SIG-M5 (cell line): ENCODE results near the gene DCST2.
A peak's percentile ranks its signal among the peaks of the same experiment; 100 is the strongest.
"Not testable (repeated sequence)": the region's sequence is repeated elsewhere in the genome, so short reads cannot be mapped to it uniquely, and the experiment has no call there.

Experiments
- DNase-seq: peaks from one replicate; lab custom pipeline; 2025; lab: John Stamatoyannopoulos, UW

Gene DCST2

GRCh38 chr1:154996966-154997701 lies 36.4 kb downstream of the DCST2 start:
- DNase-seq, result no peak

DNA sequence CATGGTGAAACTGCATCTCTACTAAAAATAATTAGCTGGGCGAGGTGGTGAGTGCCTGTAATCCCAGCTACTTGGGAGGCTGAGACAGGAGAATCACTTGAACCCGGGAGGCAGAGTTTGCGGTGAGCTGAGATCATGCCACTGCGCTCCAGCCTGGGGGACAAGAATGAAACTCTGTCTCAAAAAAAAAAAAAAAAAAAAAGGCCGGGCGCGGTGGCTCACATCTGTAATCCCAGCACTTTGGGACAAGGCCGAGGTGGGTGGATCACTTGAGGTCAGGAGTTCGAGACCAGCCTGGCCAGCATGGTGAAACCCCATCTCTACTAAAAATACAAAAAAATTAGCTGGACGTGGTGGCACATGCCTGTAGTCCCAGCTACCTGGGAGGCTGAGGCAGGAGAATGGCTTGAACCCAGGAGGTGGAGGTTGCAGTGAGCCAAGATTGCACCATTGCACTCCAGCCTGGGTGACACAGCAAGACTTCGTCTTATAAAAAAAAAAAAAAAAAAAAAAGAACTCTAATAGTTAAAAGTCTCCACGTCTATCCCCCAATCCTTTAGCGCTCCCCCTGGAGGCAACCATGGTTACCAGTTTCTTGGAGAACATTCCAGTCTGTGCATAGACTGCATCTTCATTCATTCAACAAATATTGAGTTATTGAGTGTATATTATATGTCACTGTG lies 38.1 kb downstream of the DCST2 start:
- DNase-seq, result peak; percentile 64

DNA sequence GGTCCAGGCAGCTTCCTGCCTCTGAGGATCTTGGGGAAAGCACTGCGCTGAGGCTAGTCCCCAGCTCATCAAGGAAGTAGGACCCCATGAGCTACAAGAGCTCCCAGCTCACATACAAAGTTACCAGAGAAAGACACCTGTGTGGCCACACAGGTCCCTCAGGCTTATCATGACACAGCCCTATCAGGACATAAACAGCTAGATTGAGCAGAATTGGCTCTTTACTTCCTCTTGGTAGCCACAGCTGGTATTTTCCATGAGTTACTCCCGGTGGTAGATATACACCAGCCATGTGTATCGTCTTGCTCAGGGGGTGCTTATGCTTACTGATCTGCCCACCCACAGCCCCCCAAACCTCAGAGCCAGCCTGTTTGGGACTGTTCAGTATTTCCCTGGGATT lies 39.0 kb downstream of the DCST2 start:
- DNase-seq, result no peak

- no peak for DNase-seq
These were observed 39.4 kb downstream of the DCST2 start for GRCh38 chr1:154994269-154994587.

GRCh38 chr1:154993572-154994268 lies 39.9 kb downstream of the DCST2 start, which contains the start of gene LENEP:
Gene LENEP, plus strand, starts transcription at chr1:154993586. Its CDS starts 22 bp downstream, at chr1:154993608.
- DNase-seq, result no peak

DNA sequence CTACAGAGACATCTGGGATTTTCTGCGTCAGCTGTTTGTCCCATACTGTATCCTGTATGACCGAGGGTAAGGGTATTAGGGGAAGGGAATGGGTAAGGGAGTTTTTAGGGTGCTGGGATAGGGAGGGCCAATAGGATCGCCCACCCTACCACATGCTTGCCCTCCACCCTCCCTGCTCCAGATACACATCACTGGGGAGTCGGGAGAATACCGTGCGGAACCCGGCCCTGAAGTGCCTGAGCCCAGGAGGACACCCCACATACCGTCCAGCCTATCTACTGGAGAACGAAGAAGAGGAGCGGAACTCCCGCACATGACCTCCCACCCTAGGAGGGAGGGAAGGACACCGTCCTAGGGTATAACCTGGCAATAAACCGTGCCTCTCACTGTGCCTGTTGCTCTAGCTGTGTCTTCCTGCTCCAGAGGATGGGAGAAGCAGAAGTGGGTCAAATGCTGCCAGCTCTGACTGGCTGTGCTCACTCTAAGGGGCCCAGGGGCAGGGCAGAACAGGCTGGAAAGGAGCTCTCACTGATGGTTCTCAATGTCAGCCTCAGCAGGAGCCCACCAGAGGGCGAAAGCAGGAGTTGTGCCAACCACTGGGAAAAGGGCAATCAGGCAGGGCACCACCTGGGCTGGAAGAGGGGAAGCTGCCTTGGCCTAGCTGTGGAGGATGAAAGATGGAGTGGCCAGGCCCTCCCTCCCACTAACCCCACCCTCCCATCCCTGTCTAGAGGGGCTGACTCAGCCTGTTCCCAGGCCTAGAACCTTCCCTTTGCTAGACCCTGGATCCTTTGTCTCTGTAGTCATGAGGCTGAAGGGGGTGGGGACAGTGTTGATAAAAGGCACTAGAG lies 40.6 kb downstream of the DCST2 start:
- DNase-seq, result no peak

DNA sequence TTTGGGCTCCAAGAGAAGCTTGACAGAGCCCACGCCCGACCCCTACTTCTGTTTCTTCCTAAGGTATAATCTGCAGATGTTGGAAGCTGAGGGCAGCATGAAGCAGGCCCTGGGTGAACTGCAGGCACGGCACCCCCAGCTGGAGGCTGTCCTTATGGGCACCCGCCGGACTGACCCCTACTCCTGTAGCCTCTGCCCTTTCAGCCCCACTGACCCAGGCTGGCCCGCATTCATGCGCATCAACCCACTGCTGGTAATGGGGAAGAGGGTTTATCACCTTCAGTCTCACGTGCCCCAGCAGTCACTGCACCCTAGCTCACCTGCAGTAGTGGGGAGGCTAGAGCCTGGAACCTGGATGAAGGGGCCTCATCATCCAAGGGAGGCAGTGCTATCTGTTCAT lies 43.3 kb downstream of the DCST2 start:
- no peak for DNase-seq

DNA sequence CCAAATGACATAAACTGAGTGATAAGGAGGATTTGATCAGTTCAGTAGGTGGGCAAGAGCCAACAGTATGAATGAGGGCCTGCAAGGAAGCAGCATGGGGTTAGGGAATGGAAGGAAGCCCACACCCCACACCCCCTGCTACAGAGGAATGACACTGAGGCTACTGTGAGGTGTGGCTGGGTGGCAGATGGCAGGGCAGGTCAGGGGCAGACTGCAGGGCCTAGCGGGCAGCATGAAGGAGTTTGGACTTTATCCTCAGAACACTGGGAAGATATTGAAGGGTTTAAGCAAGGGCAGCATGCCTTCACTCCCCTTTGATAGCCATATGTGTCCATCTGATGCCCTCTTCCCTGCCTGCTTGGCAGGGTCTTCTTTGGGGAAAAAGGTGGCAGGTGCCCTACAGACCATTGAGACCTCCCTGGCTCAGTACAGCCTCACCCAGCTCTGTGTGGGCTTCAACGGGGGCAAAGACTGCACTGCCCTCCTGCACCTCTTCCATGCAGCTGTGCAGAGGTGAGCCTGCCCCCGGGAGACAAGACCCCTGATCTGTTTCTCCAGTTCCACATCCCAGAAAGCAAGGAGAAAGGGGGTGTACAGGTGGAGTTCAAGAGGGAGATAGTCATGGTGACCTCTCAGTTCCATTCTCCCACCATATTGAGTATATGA lies 44.3 kb downstream of the DCST2 start:
- DNase-seq, result no peak

GRCh38 chr1:154988058-154988954 lies 45.3 kb downstream of the DCST2 start:
- DNase-seq, result no peak

- DNase-seq, result no peak
These were observed 46.3 kb downstream of the DCST2 start for GRCh38 chr1:154987326-154987725.

- not testable (repeated sequence) for DNase-seq
These were observed 46.8 kb downstream of the DCST2 start for GRCh38 chr1:154986736-154987135.

DNA sequence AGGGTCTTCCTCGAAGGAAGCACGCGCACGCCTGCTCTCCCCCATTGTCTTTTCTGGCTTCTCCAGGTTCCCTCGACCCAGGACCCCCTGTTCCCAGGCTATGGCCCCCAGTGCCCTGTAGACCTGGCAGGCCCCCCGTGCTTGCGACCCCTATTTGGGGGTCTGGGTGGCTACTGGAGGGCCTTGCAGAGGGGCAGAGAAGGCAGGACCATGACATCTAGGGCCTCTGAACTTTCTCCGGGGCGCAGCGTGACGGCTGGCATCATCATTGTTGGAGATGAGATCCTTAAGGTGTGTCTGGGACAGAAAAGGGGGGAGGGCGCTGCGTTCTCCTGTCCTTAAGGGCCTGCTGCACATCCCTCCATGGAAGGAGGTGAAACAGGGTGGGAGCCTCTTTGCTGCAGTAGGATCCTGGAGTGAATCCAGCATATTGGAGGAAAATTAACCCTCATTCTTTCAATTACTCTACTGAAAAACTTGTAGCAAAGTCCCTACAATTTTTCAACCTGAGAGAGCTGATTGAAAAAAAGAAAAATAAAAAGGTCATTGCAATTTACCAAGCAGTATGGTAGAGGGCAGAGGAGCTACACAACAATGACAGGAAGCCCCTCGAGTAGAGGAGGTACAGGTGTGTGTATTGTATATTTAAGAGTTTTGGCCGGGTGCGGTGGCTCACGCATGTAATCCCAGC lies 49.7 kb downstream of the DCST2 start:
- no peak for DNase-seq

DNA sequence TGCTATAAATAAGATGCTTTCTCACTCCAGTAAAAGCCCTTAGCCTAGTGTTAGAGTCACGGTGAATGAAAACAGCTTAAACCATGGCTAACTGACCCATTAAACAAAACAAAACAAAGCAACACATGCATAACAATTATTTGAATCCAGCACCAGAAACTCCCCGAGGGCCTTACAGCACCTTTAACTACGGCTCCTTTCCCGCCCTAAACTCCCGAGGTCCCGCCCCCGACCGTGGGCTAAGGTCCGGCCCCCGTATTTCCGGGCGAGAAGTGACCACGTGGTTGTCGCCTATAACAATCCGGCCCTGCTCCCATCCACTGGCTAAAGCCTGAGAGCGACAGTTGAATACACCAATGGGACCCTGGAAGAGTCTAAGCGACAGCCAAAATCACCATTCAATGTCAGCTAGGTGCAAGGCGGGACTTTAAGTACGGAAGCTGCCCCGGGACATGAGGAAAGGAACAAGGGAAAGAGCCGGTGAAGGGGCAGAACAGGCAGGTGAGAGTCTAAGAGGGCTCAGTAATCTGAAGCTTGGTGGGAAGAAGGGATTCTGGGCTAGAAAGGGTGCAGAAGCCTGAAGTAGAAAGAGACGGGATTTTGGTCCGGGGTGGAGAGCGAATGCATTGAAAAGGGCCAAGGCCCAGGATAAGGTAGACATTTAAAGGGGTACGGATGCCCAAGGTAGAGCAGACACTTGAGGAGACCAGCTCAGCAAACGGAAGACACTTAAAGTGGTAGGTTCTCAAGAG lies 50.5 kb downstream of the DCST2 start, which contains the start of gene FLAD1:
TSS of gene FLAD1 (plus strand) at position 448 of the 752 bp plus-strand sequence. CDS start 351 bp downstream, outside the sequence.
- peak; percentile 100 for DNase-seq

- no peak for DNase-seq
These were observed 51.2 kb downstream of the DCST2 start for GRCh38 chr1:154982341-154982740.

DNA sequence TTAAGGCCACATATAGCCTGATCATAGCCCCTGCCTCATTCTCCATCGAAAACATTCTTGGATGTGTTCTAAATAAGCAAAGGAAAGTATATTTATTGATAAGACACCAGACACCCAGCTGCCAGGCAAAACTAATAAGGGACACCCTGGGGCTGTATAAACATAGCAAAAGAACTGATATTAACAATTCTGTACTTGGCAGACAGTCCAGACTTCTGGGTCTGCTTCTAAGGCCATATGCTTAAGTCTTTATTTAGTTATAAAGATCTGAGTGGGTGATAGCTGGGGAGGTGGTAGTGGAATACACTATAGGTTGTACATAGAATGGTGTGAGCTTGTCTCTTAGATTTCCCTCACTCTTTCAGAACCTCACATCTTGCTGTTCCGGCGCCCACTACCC lies 55.2 kb downstream of the DCST2 start:
- DNase-seq, result no peak

DNA sequence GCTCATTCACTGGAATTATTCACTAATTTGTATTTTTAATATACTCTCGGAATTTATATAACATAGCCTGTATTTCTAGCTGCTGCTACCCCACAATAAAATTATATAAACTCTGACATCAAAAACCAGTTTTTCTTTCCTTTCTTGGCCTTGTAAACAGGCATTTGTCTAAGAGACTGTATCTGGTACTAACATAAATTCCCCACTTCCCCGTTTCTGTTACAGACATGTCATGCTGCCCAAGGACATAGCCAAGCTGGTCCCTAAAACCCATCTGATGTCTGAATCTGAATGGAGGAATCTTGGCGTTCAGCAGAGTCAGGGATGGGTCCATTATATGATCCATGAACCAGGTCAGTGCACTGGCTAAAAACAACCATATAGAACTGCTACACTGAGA lies 55.8 kb downstream of the DCST2 start:
- not testable (repeated sequence) for DNase-seq

- DNase-seq, result no peak
These were observed 58.0 kb downstream of the DCST2 start for GRCh38 chr1:154975409-154976059.

DNA sequence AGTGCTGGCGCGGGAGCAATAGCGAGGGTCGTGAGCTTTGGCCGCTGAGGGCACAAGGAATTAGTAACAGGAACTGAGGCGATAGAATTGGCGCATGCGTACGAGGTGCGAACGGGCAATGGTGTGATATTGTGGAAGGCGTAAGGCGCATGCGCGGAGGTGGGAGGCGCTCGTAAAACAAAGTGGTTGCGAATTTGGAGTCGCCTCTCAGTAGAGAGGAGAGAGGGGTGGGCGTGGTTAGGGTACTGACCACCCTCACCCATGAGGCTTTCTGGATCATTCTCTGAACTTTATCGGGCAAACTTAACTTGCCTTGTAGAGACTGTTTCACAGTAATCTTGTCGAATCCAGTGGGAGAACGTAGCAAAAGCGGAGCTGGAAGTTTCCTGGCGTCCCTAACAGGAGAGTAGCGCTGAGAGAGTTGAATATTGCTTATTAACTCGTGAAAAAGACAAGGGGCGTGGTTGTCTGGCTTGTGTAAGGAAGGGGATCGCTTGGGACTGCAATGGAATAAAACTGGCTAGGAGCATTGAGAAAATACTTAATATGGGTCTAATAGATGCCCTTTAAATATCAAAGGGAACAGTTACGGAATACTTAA lies 58.7 kb downstream of the DCST2 start:
- peak; percentile 90 for DNase-seq
